AG10803 (cell line): ENCODE data around the gene TRAPPC1.

ENCODE experiments used
- DNase-seq: peaks from one replicate; pipeline ENCODE4 v3.0.0; 2010; ENCODE audit warnings: low read depth
- H3K4me3 ChIP-seq: 2 replicates; pipeline ENCODE4 v1.5.1; 2011; ENCODE audit warnings: mild to moderate bottlenecking, low read length, control low read depth
- TF ChIP-seq, protein P1 (sequence below): conservative IDR thresholded peaks from 2 replicates; pipeline ENCODE4 v1.5.1; 2011; ENCODE audit warnings: mild to moderate bottlenecking, low read length, control low read depth, inconsistent platforms

TRAPPC1 gene

DNA sequence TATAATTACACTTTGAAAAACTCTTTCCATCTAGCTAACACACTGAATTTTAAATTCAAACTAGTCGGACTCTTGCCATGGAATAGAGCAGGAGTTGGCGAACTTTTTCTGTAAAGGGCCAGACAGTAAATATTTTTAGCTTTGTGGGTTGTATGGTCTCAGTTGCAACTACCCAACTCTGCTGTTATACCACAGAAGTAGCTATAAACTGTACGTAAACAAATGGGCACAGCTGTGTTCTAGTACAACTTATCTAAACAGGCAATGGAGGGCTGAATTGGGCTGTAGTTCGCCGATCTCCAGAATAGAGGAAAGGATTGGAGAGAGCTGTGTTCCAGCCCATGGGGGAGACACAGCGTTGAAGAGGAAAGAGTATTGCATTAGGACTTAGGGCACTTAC is 9.0 kb upstream of the TRAPPC1 start:
- H3K4me3 ChIP-seq = no peak overlapping the region
- no peak for DNase-seq
- TF ChIP-seq, protein P1, sequence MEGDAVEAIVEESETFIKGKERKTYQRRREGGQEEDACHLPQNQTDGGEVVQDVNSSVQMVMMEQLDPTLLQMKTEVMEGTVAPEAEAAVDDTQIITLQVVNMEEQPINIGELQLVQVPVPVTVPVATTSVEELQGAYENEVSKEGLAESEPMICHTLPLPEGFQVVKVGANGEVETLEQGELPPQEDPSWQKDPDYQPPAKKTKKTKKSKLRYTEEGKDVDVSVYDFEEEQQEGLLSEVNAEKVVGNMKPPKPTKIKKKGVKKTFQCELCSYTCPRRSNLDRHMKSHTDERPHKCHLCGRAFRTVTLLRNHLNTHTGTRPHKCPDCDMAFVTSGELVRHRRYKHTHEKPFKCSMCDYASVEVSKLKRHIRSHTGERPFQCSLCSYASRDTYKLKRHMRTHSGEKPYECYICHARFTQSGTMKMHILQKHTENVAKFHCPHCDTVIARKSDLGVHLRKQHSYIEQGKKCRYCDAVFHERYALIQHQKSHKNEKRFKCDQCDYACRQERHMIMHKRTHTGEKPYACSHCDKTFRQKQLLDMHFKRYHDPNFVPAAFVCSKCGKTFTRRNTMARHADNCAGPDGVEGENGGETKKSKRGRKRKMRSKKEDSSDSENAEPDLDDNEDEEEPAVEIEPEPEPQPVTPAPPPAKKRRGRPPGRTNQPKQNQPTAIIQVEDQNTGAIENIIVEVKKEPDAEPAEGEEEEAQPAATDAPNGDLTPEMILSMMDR = no peak

DNA sequence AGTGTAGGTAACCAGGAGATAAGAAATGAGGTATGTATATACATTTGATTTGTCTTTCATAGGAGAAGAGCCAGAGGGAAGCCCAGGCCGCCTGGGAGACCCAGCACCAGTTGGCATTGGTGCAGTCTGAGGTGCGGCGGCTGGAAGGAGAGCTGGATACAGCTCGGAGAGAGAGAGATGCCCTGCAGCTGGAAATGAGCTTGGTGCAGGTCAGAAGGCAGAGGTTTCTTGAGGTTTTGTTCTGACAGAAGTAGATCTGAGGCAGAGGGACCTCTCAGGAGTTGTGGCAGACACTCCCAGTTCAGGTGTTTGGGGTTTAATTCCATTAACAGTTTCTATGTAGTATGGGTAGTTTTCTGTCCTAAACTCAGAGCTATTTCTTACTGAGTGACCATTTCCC is 8.3 kb upstream of the TRAPPC1 start:
- TF ChIP-seq, protein P1 = no peak
- no peak for DNase-seq
- no peak overlapping the region for H3K4me3 ChIP-seq

DNA sequence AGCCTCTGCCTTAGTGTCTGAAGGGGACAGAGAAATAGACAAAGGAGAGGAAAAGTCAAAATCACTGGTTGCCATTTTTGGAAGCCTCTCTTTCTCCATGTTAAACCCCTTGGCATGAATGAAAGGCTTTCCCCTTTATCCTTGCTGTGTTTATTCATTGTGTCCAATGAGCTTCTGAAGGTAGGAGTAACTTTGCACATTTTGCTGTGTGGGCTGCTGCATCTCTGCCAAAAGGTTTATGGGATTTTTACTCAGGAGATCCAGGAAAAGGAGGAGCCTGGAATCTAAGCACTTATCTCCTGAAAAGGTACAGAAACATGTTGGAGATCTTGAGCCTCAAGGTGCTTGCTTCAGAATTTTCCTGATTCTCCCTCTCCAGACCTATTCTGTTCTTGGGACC is 4.1 kb upstream of the TRAPPC1 start:
- no peak overlapping the region for H3K4me3 ChIP-seq
- DNase-seq = no peak
- TF ChIP-seq, protein P1 = no peak

DNA sequence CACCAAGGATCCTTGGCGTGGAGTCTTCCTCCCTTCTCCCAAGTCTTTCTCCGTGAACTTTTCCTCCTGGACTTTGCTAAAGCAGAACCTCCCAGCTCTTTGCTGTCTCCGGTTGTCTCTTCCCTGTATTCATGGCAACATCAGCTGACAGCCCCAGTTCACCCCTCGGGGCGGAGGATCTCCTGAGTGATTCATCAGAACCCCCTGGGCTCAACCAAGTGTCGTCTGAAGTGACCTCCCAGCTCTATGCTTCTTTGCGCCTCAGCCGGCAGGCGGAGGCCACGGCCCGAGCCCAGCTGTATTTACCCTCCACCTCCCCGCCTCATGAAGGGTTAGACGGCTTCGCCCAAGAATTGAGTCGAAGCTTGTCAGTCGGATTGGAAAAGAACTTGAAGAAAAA is 1.2 kb upstream of the TRAPPC1 start:
- H3K4me3 ChIP-seq = peak overlapping the region; percentile 99
- TF ChIP-seq, protein P1 = peak; percentile 44
- DNase-seq = peak; percentile 50

DNA sequence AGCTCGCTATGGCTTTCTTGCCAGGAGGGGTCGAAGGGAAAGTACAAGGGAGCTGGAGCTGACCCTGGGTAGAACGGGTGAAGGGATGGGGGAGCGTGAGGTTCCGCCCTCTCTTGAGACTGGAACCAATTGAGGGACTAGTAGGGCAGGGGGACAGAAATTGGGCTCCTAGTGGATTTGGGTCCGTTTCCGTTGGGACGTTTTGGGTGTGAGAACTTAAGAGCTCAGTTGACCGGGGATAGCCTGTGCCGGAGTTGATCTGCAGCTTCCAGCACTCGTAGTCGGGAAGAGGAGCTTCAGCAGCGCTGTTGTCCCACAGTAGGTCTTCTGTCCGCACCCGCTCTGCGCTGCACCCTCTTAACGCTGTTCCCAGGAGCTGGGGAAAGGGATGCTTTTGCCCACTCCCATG is 741 bp upstream of the TRAPPC1 start:
- peak; percentile 22 for DNase-seq
- peak overlapping the region; percentile 99 for H3K4me3 ChIP-seq
- TF ChIP-seq, protein P1 = no peak

DNA sequence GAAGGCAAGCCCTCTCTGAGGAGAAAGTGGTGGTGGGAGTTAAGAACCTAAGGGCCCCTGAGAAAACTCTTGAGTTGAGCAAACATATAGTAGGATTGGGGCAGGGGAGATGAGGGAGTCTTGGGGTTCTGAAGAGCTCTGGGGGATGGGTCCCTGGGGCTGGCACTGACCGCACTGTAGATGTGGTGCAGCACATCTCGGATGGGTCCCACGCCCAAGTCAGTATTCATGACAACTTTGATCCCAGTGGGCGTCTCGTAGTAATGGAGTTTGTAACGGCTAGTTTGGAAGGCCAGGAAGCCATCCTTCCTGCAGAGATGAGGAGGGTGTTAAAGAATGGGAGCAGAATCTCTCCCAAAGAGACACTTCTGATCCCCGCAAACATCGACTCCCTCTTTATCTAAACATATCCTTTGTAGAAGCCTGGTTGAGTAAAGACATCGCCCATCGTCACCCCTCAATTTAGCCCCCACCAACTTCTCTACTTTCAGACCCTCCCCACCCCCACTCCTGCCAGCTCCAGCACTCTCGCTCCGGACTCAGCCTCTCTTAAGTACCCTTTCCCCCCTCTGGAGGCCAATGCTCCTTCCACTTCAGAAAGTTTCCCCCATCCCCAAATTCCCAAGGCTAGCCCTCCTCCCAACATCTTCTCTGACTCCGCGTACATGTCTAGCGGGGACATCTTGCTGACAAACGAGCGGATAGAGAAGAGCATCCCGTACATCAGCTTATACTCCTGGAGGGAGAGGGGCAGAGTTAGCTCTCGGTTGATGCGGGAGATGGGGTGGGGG is 710 bp downstream of the TRAPPC1 start:
- TF ChIP-seq, protein P1 = no peak
- DNase-seq = no peak
- H3K4me3 ChIP-seq = peak overlapping the region; percentile 98
